ENCODE results near the gene TBL1XR1.

DNA sequence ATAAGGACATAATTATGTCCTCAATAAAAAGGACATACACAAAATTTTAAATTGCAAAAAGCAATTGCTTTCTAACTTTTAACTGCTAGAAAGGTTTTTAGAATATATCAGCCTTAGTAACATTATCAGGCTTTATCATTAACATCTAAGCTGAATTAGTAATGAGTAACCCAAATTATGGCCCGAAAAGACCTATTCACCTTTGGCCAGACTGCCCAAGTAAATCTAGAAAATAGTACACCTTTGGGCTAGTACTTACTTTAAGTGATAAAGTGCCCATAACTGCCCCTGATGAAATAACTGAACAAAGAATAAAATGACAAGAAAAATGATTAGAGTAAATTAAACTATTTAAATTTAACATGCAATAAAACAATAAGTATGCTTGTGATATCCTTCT lies 117.2 kb downstream of the TBL1XR1 start:
- TF ChIP-seq CTCF (IDR thresholded peaks at IDR 0.05), result no peak
- TF ChIP-seq POLR2A (IDR thresholded peaks at IDR 0.05), result no peak
